ENCODE measurements around the gene TIGAR. TPM values are rescaled to one million over a fixed set of nuclear protein-coding genes. Genes with fewer than 3 reads are reported as not detected.

The TIGAR gene
- total RNA-seq, 1 experiment from 2014 or later: 27.5 TPM

DNA sequence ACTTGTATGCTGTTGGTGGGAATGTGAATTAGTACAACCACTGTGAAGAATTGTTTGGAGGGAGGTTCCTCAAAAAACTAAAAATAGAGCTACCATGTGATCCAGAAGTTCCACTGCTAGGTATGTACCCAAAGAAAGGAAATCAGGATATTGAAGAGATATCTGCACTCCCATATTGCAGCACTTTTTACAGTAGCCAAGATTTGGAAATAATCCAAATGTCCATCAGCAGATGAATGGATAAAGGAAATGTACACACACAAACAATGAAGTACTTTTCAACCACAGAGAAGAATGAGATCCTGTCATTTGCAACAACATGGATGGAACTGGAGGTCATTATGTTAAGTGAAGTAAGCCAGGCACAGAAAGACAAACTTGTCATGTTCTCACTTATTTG, 25.9 kb downstream of the TIGAR start:
- no peak overlapping the region for H2BK12ac ChIP-seq (ENCODE audit: insufficient read length, low read depth, low read length)
- H3K36me3 Mint-ChIP-seq (ENCODE audit: insufficient read depth in 1 of 3, low read depth in 3 of 3): peaks cover 17 to 80% (median 60%) of the 10 kb centered on the region in 3 experiments

More for the DNA sequence above, 25.9 kb downstream of the TIGAR start:
- H3K23ac ChIP-seq (ENCODE audit: insufficient read length, low read depth, low read length): no peak overlapping the region
- H3K14ac ChIP-seq (ENCODE audit: insufficient read depth, low read length): no peak overlapping the region
- H3K79me2 ChIP-seq (ENCODE audit: insufficient read depth, low read length): no peaks in the 10 kb centered on the region
- H3K23me2 ChIP-seq (ENCODE audit: insufficient read length, low read depth, low read length, poor library complexity, severe bottlenecking): no peaks in the 10 kb centered on the region
- no peak overlapping the region for H3T11ph ChIP-seq (ENCODE audit: low read length)
- Mint-ChIP-seq H3K4me1 (no peaks in the 10 kb centered on the region), H3K4me3 (no peak overlapping the region), H3K9me3 (peaks cover 23 to 31% of the 10 kb centered on the region in 2 experiments), H3K27ac (no peak overlapping the region), H3K27me3 (ENCODE audit: low read depth) (no peaks in the 10 kb centered on the region)
- H3K4me2 ChIP-seq (ENCODE audit: insufficient read depth, insufficient read length, low read length): no peak overlapping the region
- no peaks in the 10 kb centered on the region for H3K27me3 ChIP-seq (ENCODE audit: insufficient read depth, low read length)
- H3K4ac ChIP-seq (ENCODE audit: low read depth, low read length): no peak overlapping the region
- no peak for DNase-seq
- no peaks in the 10 kb centered on the region for H3K9me3 ChIP-seq (ENCODE audit: control insufficient read depth, low read depth, low read length)
- H4K91ac ChIP-seq (ENCODE audit: insufficient read length, low read depth, low read length): no peak overlapping the region
- H2BK20ac ChIP-seq (ENCODE audit: low read depth, low read length, poor library complexity, severe bottlenecking): no peak overlapping the region
- H2BK15ac ChIP-seq (ENCODE audit: low read depth, low read length): no peak overlapping the region
- no peaks in the 10 kb centered on the region for H4K20me1 ChIP-seq (ENCODE audit: control insufficient read depth, insufficient read depth, insufficient read length)
- no peak overlapping the region for H2AK5ac ChIP-seq (ENCODE audit: insufficient read length, low read length)
- no peaks in the 10 kb centered on the region for H3K79me1 ChIP-seq (ENCODE audit: insufficient read depth, low read depth, low read length, poor library complexity, severe bottlenecking)
- no peak overlapping the region for H3K56ac ChIP-seq (ENCODE audit: insufficient read length, low read depth, low read length)
- H2BK120ac ChIP-seq (ENCODE audit: low read depth, low read length, poor library complexity, severe bottlenecking): no peak overlapping the region
- H3K18ac ChIP-seq (ENCODE audit: insufficient read length, low read depth, low read length): no peak overlapping the region
- no peak overlapping the region for H4K8ac ChIP-seq (replicated peaks; ENCODE audit: insufficient read length, low read depth, low read length)
- H2AFZ ChIP-seq (ENCODE audit: low read length): no peak overlapping the region
- no peak overlapping the region for H3K9ac ChIP-seq (ENCODE audit: extremely low read depth, insufficient read length, low read length)
- TF ChIP-seq, protein P1, sequence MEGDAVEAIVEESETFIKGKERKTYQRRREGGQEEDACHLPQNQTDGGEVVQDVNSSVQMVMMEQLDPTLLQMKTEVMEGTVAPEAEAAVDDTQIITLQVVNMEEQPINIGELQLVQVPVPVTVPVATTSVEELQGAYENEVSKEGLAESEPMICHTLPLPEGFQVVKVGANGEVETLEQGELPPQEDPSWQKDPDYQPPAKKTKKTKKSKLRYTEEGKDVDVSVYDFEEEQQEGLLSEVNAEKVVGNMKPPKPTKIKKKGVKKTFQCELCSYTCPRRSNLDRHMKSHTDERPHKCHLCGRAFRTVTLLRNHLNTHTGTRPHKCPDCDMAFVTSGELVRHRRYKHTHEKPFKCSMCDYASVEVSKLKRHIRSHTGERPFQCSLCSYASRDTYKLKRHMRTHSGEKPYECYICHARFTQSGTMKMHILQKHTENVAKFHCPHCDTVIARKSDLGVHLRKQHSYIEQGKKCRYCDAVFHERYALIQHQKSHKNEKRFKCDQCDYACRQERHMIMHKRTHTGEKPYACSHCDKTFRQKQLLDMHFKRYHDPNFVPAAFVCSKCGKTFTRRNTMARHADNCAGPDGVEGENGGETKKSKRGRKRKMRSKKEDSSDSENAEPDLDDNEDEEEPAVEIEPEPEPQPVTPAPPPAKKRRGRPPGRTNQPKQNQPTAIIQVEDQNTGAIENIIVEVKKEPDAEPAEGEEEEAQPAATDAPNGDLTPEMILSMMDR (conservative IDR thresholded peaks at IDR 0.05): no peak
- H3K27ac ChIP-seq (ENCODE audit: insufficient read length, low read depth, low read length): no peak overlapping the region
- no peak overlapping the region for H4K5ac ChIP-seq (ENCODE audit: insufficient read length, low read depth, low read length)
- H3K4me1 ChIP-seq (ENCODE audit: insufficient read depth, low read length): no peaks in the 10 kb centered on the region
- H2BK5ac ChIP-seq (ENCODE audit: insufficient read length, low read length): no peak overlapping the region
